Panc1 (cell line): ENCODE data around the gene SPATA31E1. TPM values are rescaled to one million over a fixed set of nuclear protein-coding genes. Genes with fewer than 3 reads are reported as not detected.

Experiments used
- ATAC-seq: fragments of 200-7000 bp; cut with Tn5 transposase; 2 replicates; pipeline ENCODE4 v1.9.1; 2020; ENCODE audit warnings: mild to moderate bottlenecking, moderate library complexity
- BruUV-seq: library from RNA; stranded (reverse); fragments of 400-500 nt; replicated peaks from 2 replicates; lab custom pipeline; 2021; lab: Mats Ljungman, UMichigan
- CTCF ChIA-PET: fragments of 300-600 bp; sonication (Branson Sonifier 250); formaldehyde crosslinking; loops from one replicate; lab custom pipeline; 2022; ENCODE audit warnings: antibody characterized with exemption; lab: Charles Lee
- POLR2A ChIA-PET: fragments of 300-600 bp; sonication (Branson Sonifier 250); formaldehyde crosslinking; loops from one replicate; lab custom pipeline; 2022; ENCODE audit warnings: antibody characterized with exemption; lab: Charles Lee
- DNase-seq: peaks from one replicate; pipeline ENCODE4 v3.0.0-alpha.2; 2010; ENCODE audit warnings: low read depth, low spot score
- H3K27ac ChIP-seq: 2 replicates; pipeline ENCODE4 v1.5.1; 2011; ENCODE audit warnings: mild to moderate bottlenecking, low read length, inconsistent platforms
- H3K27me3 ChIP-seq: fragments of 200-500 bp; sonication (Bioruptor generic); 2 replicates; pipeline ENCODE4 v1.6.0; 2014; ENCODE audit warnings: low read length, inconsistent platforms; ENCODE audit not compliant: control insufficient read depth, insufficient read depth
- H3K36me3 ChIP-seq: fragments of 200-500 bp; sonication (Bioruptor generic); 2 replicates; pipeline ENCODE4 v1.5.1; 2014; ENCODE audit warnings: inconsistent platforms, mild to moderate bottlenecking, low read length, moderate library complexity; ENCODE audit not compliant: control insufficient read depth, insufficient read depth
- H3K4me1 ChIP-seq: 2 replicates; pipeline ENCODE4 v1.5.1; 2011; ENCODE audit warnings: inconsistent platforms, mild to moderate bottlenecking, low read length, moderate library complexity; ENCODE audit not compliant: control insufficient read depth, insufficient read depth
- H3K4me3 ChIP-seq, 2 experiments: 2 replicates each; pipeline ENCODE4 v1.5.1; 2011 to 2012; ENCODE audit warnings: low read depth in 2 of 2, low read length in 2 of 2, mild to moderate bottlenecking in 2 of 2, inconsistent platforms in 1 of 2, moderate library complexity in 1 of 2
- H3K9me3 ChIP-seq: fragments of 200-500 bp; sonication (Bioruptor generic); 2 replicates; pipeline ENCODE4 v1.5.1; 2014; ENCODE audit warnings: low read depth, mild to moderate bottlenecking, inconsistent platforms, low read length, moderate library complexity; ENCODE audit not compliant: control insufficient read depth, insufficient read depth
- CTCF ChIP-seq: fragments of 450-650 bp; IDR thresholded peaks from 2 replicates; pipeline ENCODE4 v1.5.1; 2017; ENCODE audit warnings: mild to moderate bottlenecking
- POLR2AphosphoS5 ChIP-seq: IDR thresholded peaks from 2 replicates; pipeline ENCODE4 v1.6.1; 2012; ENCODE audit warnings: mild to moderate bottlenecking, low read depth, low read length, moderate library complexity
- REST ChIP-seq, 2 experiments: IDR thresholded peaks; 2 replicates each; pipeline ENCODE4 v1.6.1; 2011 to 2012; ENCODE audit warnings: low read depth in 2 of 2, control low read depth in 1 of 2, low read length in 1 of 2, mild to moderate bottlenecking in 1 of 2, moderate library complexity in 1 of 2; ENCODE audit not compliant: insufficient read depth in 1 of 2
- SIN3A ChIP-seq: IDR thresholded peaks from 2 replicates; pipeline ENCODE4 v1.6.1; 2012; ENCODE audit warnings: low read depth, mild to moderate bottlenecking, low read length, moderate library complexity, borderline replicate concordance; ENCODE audit not compliant: insufficient read depth
- TCF7L2 ChIP-seq: IDR thresholded peaks from 2 replicates; pipeline ENCODE4 v1.6.1; 2011; ENCODE audit warnings: mild to moderate bottlenecking, low read depth, low read length, inconsistent platforms
- in situ Hi-C: cut with HindIII; loops from 2 replicates; pipeline ENCODE4 v1.10.0; 2016; ENCODE audit warnings: low sequenced_read_pairs, low pct_unique_long_range_greater_than_20kb
- intact Hi-C: fragments of 100-400 bp; cut with micrococcal nuclease; formaldehyde crosslinking; loops from one replicate; pipeline ENCODE4 v1.10.0; 2022; ENCODE audit not compliant: unreplicated experiment
- total RNA-seq: library from RNA; stranded (reverse); gene quantifications from one replicate; pipeline ENCODE4 v1.2.1, GENCODE V29; 2021; ENCODE audit not compliant: unreplicated experiment

SPATA31E1 gene
- total RNA-seq, 1 experiment from 2014 or later: not detected

- Histone ChIP-seq H3K36me3 (no peaks in the 10 kb centered on the region), H3K9me3 (no peaks in the 10 kb centered on the region), H3K4me3 (no peak overlapping the region), H3K4me1 (no peaks in the 10 kb centered on the region), H3K27me3 (no peaks in the 10 kb centered on the region), H3K27ac (no peak overlapping the region)
- DNase-seq (no peak), ATAC-seq (no peak)
- TF ChIP-seq TCF7L2 (no peak), POLR2AphosphoS5 (no peak), REST (IDR thresholded peaks at IDR 0.05; ENCODE audit: insufficient read depth in 1 of 2, low read depth in 2 of 2, low read length in 1 of 2) (no peak), CTCF (no peak), SIN3A (no peak)
- POLR2A ChIA-PET: no interaction called here
- CTCF ChIA-PET: no interaction called here
- intact Hi-C loops: no loop called here
- no TSS peak for BruUV-seq
- in situ Hi-C loops: no loop called here
Observed at GRCh38 chr9:87890837-87891236, 8.2 kb downstream of the SPATA31E1 start.

GRCh38 chr9:87891754-87892153, 9.1 kb downstream of the SPATA31E1 start:
- ChIA-PET POLR2A (no interaction called here), CTCF (no interaction called here)
- in situ Hi-C loops: no loop called here
- H3K4me3 ChIP-seq: no peak overlapping the region
- no peaks in the 10 kb centered on the region for H3K36me3 ChIP-seq
- TF ChIP-seq POLR2AphosphoS5: no peak
- TF ChIP-seq TCF7L2: no peak
- TF ChIP-seq CTCF: no peak
- no peak for TF ChIP-seq REST (IDR thresholded peaks at IDR 0.05; ENCODE audit: insufficient read depth in 1 of 2, low read depth in 2 of 2, low read length in 1 of 2)
- no peak for TF ChIP-seq SIN3A
- no peaks in the 10 kb centered on the region for H3K9me3 ChIP-seq
- no peak for DNase-seq
- no peaks in the 10 kb centered on the region for H3K27me3 ChIP-seq
- intact Hi-C loops: no loop called here
- H3K27ac ChIP-seq: no peak overlapping the region
- BruUV-seq: no TSS peak
- ATAC-seq: no peak
- H3K4me1 ChIP-seq: no peaks in the 10 kb centered on the region
